OCI-LY3 (cell line): ENCODE measurements around the gene TRIM40.

Experiments used
- EZH2phosphoT487 ChIP-seq: fragments of 200-600 bp; shearing (Covaris generic); IDR thresholded peaks from 2 replicates; pipeline ENCODE4 v1.6.1; 2018; ENCODE audit warnings: antibody characterized with exemption, mixed run types, low read depth
- TF ChIP-seq, protein P1 (sequence below): fragments of 200-600, 300-600 bp; sonication (generic); IDR thresholded peaks from 2 replicates; pipeline ENCODE4 v1.5.1; 2014; ENCODE audit warnings: antibody characterized with exemption, low read length, low read depth

DNA sequence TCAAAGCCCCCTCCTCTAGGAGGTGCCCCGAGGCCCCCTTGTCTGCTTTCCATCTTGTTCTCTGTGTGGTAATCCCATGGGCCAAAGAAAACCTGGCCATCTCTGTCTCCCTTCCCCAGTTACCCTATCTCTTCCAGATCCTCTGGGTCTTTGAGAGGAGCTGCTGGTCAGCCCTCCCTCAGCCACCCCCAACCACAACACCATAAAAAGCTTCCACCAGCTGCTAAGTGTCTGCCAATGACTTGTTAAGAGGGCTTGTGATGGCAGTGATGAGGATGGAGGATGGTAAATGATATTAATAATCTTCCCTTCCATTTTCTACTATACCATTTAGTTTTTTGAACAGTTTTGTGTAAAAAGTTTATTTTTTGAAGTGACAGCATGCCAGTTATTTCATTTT is 60.0 kb downstream of the TRIM40 start:
- TF ChIP-seq, protein P1, sequence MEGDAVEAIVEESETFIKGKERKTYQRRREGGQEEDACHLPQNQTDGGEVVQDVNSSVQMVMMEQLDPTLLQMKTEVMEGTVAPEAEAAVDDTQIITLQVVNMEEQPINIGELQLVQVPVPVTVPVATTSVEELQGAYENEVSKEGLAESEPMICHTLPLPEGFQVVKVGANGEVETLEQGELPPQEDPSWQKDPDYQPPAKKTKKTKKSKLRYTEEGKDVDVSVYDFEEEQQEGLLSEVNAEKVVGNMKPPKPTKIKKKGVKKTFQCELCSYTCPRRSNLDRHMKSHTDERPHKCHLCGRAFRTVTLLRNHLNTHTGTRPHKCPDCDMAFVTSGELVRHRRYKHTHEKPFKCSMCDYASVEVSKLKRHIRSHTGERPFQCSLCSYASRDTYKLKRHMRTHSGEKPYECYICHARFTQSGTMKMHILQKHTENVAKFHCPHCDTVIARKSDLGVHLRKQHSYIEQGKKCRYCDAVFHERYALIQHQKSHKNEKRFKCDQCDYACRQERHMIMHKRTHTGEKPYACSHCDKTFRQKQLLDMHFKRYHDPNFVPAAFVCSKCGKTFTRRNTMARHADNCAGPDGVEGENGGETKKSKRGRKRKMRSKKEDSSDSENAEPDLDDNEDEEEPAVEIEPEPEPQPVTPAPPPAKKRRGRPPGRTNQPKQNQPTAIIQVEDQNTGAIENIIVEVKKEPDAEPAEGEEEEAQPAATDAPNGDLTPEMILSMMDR = no peak
- no peak for TF ChIP-seq EZH2phosphoT487
